Suprapubic skin (tissue), 4 donors: ENCODE measurements around the gene PRRX1.

Source experiments
- EP300 ChIP-seq: sonication (generic); formaldehyde crosslinking; IDR thresholded peaks from one replicate; pipeline ENCODE4 v1.6.1; 2017; ENCODE audit warnings: antibody characterized with exemption
- POLR2A ChIP-seq, 2 donors: fragments of 450-650 bp; IDR thresholded peaks; one replicate each; pipeline ENCODE4 v1.6.1; 2017; ENCODE audit warnings: antibody characterized with exemption in 2 of 2, mild to moderate bottlenecking in 2 of 2, moderate library complexity in 2 of 2
- POLR2AphosphoS5 ChIP-seq, 3 donors: sonication (generic); formaldehyde crosslinking; IDR thresholded peaks; one replicate each; pipeline ENCODE4 v1.6.1; 2017; ENCODE audit warnings: antibody characterized with exemption in 3 of 3
- TF ChIP-seq, protein P1 (sequence below), 2 donors: fragments of 200-600 bp in 1 of 2; fragments of 450-650 bp in 1 of 2; sonication (generic) in 1 of 2; IDR thresholded peaks; one replicate each; pipeline ENCODE4 v1.5.1; 2016 to 2019; ENCODE audit warnings: antibody characterized with exemption in 2 of 2, mild to moderate bottlenecking in 1 of 2, moderate library complexity in 1 of 2

- TF ChIP-seq, protein P1, sequence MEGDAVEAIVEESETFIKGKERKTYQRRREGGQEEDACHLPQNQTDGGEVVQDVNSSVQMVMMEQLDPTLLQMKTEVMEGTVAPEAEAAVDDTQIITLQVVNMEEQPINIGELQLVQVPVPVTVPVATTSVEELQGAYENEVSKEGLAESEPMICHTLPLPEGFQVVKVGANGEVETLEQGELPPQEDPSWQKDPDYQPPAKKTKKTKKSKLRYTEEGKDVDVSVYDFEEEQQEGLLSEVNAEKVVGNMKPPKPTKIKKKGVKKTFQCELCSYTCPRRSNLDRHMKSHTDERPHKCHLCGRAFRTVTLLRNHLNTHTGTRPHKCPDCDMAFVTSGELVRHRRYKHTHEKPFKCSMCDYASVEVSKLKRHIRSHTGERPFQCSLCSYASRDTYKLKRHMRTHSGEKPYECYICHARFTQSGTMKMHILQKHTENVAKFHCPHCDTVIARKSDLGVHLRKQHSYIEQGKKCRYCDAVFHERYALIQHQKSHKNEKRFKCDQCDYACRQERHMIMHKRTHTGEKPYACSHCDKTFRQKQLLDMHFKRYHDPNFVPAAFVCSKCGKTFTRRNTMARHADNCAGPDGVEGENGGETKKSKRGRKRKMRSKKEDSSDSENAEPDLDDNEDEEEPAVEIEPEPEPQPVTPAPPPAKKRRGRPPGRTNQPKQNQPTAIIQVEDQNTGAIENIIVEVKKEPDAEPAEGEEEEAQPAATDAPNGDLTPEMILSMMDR (IDR thresholded peaks at IDR 0.05): no peak
- TF ChIP-seq POLR2A (IDR thresholded peaks at IDR 0.05): no peak
- TF ChIP-seq POLR2AphosphoS5 (IDR thresholded peaks at IDR 0.05): no peak
- TF ChIP-seq EP300: no peak
Measured at GRCh38 chr1:170664093-170664827, at the start of gene PRRX1.
